Measurements from ENCODE around the gene ZNF775.

Gene ZNF775

GRCh38 chr7:150415161-150416153, 36.3 kb downstream of the ZNF775 start:
- no peak for DNase-seq

- no peak for DNase-seq
These were observed 38.1 kb downstream of the ZNF775 start for GRCh38 chr7:150417239-150417638.

GRCh38 chr7:150417863-150418262, 38.7 kb downstream of the ZNF775 start:
- DNase-seq: peak in 1 of 2 experiments; percentile 18

GRCh38 chr7:150420242-150420641, 41.1 kb downstream of the ZNF775 start:
- no peak for DNase-seq

GRCh38 chr7:150420987-150421674, 42.0 kb downstream of the ZNF775 start:
- DNase-seq: peak; percentile 69

- DNase-seq: no peak
These were observed 42.7 kb downstream of the ZNF775 start for GRCh38 chr7:150421831-150422230.

- no peak for DNase-seq
These were observed 46.5 kb downstream of the ZNF775 start for GRCh38 chr7:150425670-150426069.

- DNase-seq: peak; percentile 78 to 79
These were observed 49.7 kb downstream of the ZNF775 start for GRCh38 chr7:150428671-150429451.

GRCh38 chr7:150429699-150430098, 50.6 kb downstream of the ZNF775 start:
- DNase-seq: no peak

- DNase-seq: no peak
These were observed 51.4 kb downstream of the ZNF775 start for GRCh38 chr7:150430465-150431085.

- DNase-seq: no peak
These were observed 52.9 kb downstream of the ZNF775 start for GRCh38 chr7:150431839-150432658.

GRCh38 chr7:150432915-150433892, 54.1 kb downstream of the ZNF775 start:
- no peak for DNase-seq

GRCh38 chr7:150434240-150434639, 55.1 kb downstream of the ZNF775 start:
- DNase-seq: no peak

GRCh38 chr7:150435047-150435389, 55.9 kb downstream of the ZNF775 start:
- no peak for DNase-seq

GRCh38 chr7:150435390-150436073, 56.4 kb downstream of the ZNF775 start:
- DNase-seq: peak; percentile 31 to 65

- DNase-seq: no peak
These were observed 60.8 kb downstream of the ZNF775 start for GRCh38 chr7:150439967-150440366.

GRCh38 chr7:150441524-150441923, 62.4 kb downstream of the ZNF775 start:
- DNase-seq: no peak

- DNase-seq: no peak
These were observed 63.7 kb downstream of the ZNF775 start for GRCh38 chr7:150442811-150443210.

GRCh38 chr7:150443793-150444540, 64.8 kb downstream of the ZNF775 start:
- DNase-seq: no peak

Measured in AML-193 (cell line).